Subcutaneous adipose tissue (tissue), 4 donors: ENCODE measurements around the gene MAGI1. TPM values are rescaled to one million over a fixed set of nuclear protein-coding genes. Genes with fewer than 3 reads are reported as not detected.

Source experiments
- CTCF ChIP-seq: fragments of 450-650 bp; IDR thresholded peaks from one replicate; pipeline ENCODE4 v1.5.1; 2016; ENCODE audit warnings: low read depth, mild to moderate bottlenecking, control low read depth, antibody characterized with exemption, moderate library complexity
- total RNA-seq, 4 donors: library from RNA; depleted of rRNA; stranded (reverse); fragments of >200 nt; gene quantifications; one replicate each; pipeline ENCODE4 v1.1.0, GENCODE V29; 2016

Gene MAGI1
- total RNA-seq, 4 donors from 2014 or later = 15.3 to 56.9 (median 35.4) TPM

- no peak for TF ChIP-seq CTCF
Measured at GRCh38 chr3:66018057-66019033, 20.4 kb downstream of the MAGI1 start.

- TF ChIP-seq CTCF = no peak
Measured at GRCh38 chr3:66017591-66017990, 21.1 kb downstream of the MAGI1 start.

- TF ChIP-seq CTCF = no peak
Measured at GRCh38 chr3:66017084-66017483, 21.6 kb downstream of the MAGI1 start.

- TF ChIP-seq CTCF = no peak
Measured at GRCh38 chr3:66015841-66016240, 22.9 kb downstream of the MAGI1 start.

GRCh38 chr3:66014651-66015050 is 24.1 kb downstream of the MAGI1 start:
- no peak for TF ChIP-seq CTCF

GRCh38 chr3:66014056-66014455 is 24.7 kb downstream of the MAGI1 start:
- no peak for TF ChIP-seq CTCF

GRCh38 chr3:66012711-66013110 is 26.0 kb downstream of the MAGI1 start:
- no peak for TF ChIP-seq CTCF
